NB4 (cell line): Measurements from ENCODE around the gene CDK14.

ENCODE experiments used
- MAX ChIP-seq: IDR thresholded peaks from 2 replicates; pipeline ENCODE4 v1.6.1; 2011; ENCODE audit warnings: low read depth, low read length
- MYC ChIP-seq: IDR thresholded peaks from 2 replicates; pipeline ENCODE4 v1.6.1; 2011; ENCODE audit warnings: low read depth, low read length
- POLR2A ChIP-seq: IDR thresholded peaks from 2 replicates; pipeline ENCODE4 v1.6.1; 2011; ENCODE audit warnings: mild to moderate bottlenecking; ENCODE audit not compliant: insufficient read length; ENCODE audit errors: extremely low read depth
- TF ChIP-seq, protein P1 (sequence below): IDR thresholded peaks from one replicate; pipeline ENCODE4 v1.5.1; 2012; ENCODE audit warnings: low read depth, low read length

GRCh38 chr7:91149341-91150246 is 553.5 kb downstream of the CDK14 start:
- no peak for TF ChIP-seq MAX
- no peak for TF ChIP-seq MYC
- TF ChIP-seq, protein P1, sequence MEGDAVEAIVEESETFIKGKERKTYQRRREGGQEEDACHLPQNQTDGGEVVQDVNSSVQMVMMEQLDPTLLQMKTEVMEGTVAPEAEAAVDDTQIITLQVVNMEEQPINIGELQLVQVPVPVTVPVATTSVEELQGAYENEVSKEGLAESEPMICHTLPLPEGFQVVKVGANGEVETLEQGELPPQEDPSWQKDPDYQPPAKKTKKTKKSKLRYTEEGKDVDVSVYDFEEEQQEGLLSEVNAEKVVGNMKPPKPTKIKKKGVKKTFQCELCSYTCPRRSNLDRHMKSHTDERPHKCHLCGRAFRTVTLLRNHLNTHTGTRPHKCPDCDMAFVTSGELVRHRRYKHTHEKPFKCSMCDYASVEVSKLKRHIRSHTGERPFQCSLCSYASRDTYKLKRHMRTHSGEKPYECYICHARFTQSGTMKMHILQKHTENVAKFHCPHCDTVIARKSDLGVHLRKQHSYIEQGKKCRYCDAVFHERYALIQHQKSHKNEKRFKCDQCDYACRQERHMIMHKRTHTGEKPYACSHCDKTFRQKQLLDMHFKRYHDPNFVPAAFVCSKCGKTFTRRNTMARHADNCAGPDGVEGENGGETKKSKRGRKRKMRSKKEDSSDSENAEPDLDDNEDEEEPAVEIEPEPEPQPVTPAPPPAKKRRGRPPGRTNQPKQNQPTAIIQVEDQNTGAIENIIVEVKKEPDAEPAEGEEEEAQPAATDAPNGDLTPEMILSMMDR: no peak
- no peak for TF ChIP-seq POLR2A
